HG02884 (cell line): ENCODE data around the gene UXS1.

Experiments
- ATAC-seq: cut with Tn5 transposase; IDR thresholded peaks from one replicate; pipeline ENCODE4 v1.9.1; 2021; ENCODE audit warnings: mild to moderate bottlenecking, moderate library complexity; ENCODE audit not compliant: unreplicated experiment

The UXS1 gene

GRCh38 chr2:106090916-106091618, 103.0 kb downstream of the UXS1 start:
- ATAC-seq = no peak

DNA sequence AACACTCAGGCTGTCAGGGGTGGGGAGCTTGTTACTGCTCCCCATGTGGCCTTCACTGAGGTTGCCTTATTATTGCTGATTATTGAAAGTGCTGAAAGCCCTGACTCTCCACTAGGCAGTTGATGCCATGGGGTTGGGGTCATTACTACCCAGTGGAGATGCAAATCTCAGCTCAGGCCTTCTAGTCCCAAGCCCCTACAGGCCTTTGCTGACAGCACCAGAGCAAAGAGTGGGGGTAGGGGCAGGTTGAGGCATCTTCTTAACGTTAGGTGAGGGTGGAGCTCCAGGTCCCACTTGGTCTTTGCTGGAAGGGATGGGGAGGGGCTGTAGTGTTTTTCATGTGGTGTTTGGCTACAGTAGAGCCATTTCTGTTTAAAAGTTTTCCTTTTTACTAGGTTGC, 104.5 kb downstream of the UXS1 start:
- ATAC-seq = no peak

- peak; percentile 64 for ATAC-seq
These were observed 108.7 kb downstream of the UXS1 start for GRCh38 chr2:106085181-106085940.

DNA sequence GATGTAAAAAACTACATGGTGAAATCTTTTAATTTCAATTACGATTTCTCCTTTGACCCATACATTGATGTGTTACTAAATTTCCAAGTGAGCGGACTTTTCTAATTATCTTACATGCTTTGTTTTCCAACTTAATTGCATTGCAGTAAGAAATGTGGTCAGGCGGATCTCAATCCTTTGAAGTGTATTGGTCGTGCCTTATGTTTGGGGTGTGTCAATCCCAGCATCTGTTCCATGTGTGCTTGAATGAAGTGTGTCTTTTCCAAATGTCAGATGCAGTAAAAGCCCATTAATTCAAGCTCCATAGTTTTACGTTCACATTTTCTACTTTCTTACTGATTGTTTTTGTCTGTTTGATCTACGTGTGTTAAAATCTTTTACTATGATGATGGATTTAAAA, 113.1 kb downstream of the UXS1 start:
- ATAC-seq = no peak

GRCh38 chr2:106078096-106078495, 116.0 kb downstream of the UXS1 start:
- no peak for ATAC-seq

- no peak for ATAC-seq
These were observed 117.2 kb downstream of the UXS1 start for GRCh38 chr2:106076941-106077340.

DNA sequence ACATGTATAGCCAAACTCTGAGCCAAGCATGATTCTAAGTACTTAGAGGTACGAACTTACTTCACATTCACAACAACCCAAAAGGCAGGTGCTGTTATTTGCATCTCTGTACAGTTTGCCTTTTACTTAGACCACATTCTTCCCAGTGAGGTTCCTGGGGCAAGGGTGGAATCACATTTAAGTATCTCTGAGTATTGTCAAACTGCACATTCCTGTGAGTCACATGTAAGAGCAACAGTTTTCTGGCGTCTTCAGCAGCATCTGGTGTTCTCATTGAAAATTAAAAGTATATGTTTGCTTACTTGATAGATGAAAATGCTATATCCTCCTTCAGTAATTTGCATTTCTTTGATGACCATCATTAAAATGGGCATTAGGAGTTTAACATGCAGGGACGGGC, 119.1 kb downstream of the UXS1 start:
- no peak for ATAC-seq

DNA sequence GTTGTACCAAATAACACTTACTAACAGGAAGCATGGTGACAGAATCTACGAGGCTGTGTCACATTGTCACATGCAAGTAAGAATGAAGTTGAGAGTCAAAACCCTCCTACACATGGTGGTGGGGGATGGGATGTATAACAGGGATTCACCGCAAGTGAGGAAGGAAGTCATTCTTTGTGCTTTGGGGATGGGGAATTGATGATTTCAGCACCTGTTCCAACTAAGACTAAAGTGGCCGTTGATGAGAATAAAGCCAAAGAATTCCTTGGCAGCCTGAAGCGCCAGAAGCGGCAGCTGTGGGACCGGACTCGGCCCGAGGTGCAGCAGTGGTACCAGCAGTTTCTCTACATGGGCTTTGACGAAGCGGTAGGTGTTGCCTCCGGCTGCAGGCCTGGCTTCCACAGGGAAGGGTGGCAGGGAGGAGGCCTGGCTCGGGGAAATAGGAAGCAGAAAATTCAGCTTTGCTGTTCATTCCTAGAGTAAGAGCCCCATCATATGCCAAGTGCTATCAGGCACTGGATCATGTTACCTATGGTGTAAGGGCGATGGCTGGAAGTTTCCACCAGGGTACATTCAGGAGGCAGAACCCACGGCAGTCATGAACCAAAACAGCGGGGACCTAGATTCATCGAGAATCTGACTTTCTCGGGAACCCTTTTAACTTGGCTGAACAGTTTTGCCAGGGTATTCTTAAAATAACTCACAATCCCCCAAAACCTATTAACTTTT, 120.3 kb downstream of the UXS1 start:
- no peak for ATAC-seq

GRCh38 chr2:106070181-106070580, 123.9 kb downstream of the UXS1 start:
- no peak for ATAC-seq

DNA sequence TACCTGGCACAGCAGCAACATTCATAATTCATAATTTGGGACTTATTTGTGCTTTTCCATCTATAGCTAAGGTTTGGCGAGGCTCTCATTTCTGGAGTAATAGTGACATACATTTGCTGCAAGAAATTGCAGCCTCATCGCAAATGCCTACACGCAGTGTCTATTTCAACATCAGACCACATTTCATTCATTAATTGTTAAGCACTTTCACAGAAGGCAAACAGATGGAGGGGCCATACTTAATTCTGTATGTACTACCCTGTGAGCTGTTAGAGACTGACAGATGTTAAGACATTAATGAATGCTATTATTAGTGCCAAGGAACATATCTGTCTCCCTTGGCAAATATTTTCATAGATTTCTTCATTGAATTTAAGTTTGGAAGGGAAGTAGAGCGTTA, 125.7 kb downstream of the UXS1 start:
- ATAC-seq = no peak

GRCh38 chr2:106065983-106066820, 127.9 kb downstream of the UXS1 start:
- no peak for ATAC-seq

DNA sequence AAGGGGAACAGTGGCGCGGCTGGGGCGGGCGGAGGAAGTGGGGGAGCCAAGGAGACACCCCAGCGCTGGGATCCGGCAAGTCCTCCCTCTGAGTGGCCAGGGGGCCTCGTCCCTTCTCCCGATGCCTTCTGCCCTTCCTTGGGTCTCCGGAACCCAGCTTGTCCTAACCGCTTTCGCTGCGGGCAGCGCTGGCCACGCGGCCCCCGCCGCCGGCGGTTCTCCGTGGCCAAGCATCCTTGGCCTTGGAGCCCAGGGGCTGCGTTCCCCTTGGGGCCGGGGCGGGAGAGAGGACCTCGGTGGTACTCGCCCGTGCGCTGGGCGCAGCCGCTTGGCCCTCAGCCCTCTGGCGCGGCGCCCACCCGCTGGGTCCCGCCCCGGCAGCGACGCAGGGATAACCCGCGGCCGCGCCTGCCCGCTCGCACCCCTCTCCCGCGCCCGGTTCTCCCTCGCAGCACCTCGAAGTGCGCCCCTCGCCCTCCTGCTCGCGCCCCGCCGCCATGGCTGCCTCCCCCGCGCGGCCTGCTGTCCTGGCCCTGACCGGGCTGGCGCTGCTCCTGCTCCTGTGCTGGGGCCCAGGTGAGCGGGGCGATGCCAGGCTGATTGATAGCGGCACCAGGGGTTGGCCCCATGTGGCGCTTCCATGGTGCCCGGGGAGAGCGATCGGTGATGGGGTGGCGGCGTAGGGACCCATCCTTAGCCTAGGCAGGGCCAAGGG, 128.7 kb downstream of the UXS1 start:
- no peak for ATAC-seq

GRCh38 chr2:106063181-106063580, 130.9 kb downstream of the UXS1 start:
- no peak for ATAC-seq

DNA sequence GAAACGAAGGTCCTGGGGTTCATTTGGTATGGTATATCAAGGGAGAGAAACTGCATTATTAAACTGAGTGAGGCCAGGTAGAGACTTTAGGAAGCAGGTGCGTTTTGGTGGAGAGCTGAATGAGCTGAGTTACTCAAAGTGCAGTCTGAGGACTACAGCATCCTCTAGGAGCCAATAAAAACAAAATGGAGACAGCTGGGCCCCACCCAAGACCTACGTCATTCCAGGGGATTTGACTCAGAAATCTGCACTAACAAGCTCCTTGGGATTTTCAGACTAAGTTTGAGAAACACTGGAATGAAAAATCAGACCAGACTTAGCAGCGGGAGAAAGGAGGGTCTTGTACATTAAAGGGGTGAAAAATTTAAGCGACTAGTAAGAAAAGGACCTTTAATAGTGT, 131.5 kb downstream of the UXS1 start:
- ATAC-seq = no peak

- no peak for ATAC-seq
These were observed 132.3 kb downstream of the UXS1 start for GRCh38 chr2:106061611-106062349.

DNA sequence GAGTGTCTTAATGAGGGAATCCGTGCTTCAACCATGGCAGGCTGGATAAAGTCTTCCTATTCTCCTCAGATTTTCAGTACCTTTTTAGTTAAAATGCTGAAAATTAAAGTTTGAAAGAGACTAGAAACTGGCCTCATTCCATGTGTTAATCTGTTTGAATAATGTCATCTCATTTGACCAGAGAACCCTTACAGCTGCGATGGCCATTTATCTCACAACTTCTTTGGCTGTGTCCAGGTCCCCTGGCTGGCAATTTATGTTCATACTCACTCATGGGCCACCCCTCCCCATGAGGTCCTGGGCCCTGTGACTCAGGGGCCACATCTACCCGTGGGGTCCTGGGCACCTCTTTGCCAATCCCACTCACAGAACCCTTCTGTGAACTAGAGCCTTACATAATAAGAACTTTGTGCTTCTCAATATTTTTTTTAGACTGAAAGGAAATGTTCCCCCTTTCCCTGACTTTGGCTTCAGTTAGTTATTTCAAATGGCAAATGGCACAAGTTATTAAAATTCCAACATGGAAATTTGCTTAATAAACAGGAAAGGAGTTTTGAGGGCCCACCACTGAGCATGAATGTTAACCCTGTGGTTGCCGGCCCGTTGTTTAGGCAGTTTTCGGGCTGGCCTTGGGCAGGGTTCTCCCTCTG, 134.6 kb downstream of the UXS1 start:
- no peak for ATAC-seq

- no peak for ATAC-seq
These were observed 135.5 kb downstream of the UXS1 start for GRCh38 chr2:106058469-106059137.

- no peak for ATAC-seq
These were observed 136.9 kb downstream of the UXS1 start for GRCh38 chr2:106057206-106057605.
